Measurements from ENCODE around the gene ANKRD13C.

GRCh38 chr1:70211541-70211940, 143.0 kb downstream of the ANKRD13C start:
- no peak for TF ChIP-seq REST (IDR thresholded peaks at IDR 0.05)
- no peak for TF ChIP-seq CTCF (IDR thresholded peaks at IDR 0.05; ENCODE audit: low read depth, low read length, missing input control)
- no peak for TF ChIP-seq SP1 (IDR thresholded peaks at IDR 0.05)
- no peak for TF ChIP-seq JUND (IDR thresholded peaks at IDR 0.05)
- no peak for TF ChIP-seq ATF3 (IDR thresholded peaks at IDR 0.05)
- TF ChIP-seq GABPA (IDR thresholded peaks at IDR 0.05 in 1 of 2, conservative IDR thresholded peaks at IDR 0.05 in 1 of 2) = no peak
- TF ChIP-seq MAX (IDR thresholded peaks at IDR 0.05) = no peak
- TF ChIP-seq ZBTB33 (IDR thresholded peaks at IDR 0.05) = no peak
- no peak for TF ChIP-seq HNF4G (IDR thresholded peaks at IDR 0.05)
- TF ChIP-seq EGR1 (IDR thresholded peaks at IDR 0.05; ENCODE audit: low read depth in 2 of 2) = no peak

Measured in liver (tissue), 3 donors.